Iris pigment epithelial cell (primary cell): ENCODE measurements around the gene RASL12.
"Not testable (repeated sequence)": the region's sequence is repeated elsewhere in the genome, so short reads cannot be mapped to it uniquely, and the experiment has no call there.

Source experiments
- DNase-seq: peaks from one replicate; pipeline ENCODE4 v3.0.0-alpha.2; 2011; ENCODE audit warnings: low read depth

Gene RASL12

GRCh38 chr15:65028338-65028737 lies 39.5 kb downstream of the RASL12 start:
- no peak for DNase-seq

GRCh38 chr15:65027593-65027992 lies 40.2 kb downstream of the RASL12 start:
- DNase-seq, result no peak

- no peak for DNase-seq
Measured at GRCh38 chr15:65026756-65027155, 41.0 kb downstream of the RASL12 start.

- DNase-seq, result no peak
Measured at GRCh38 chr15:65021488-65021887, 46.3 kb downstream of the RASL12 start.

- no peak for DNase-seq
Measured at GRCh38 chr15:65020419-65020818, 47.4 kb downstream of the RASL12 start.

GRCh38 chr15:65011198-65011597 lies 56.6 kb downstream of the RASL12 start:
- DNase-seq, result not testable (repeated sequence)

GRCh38 chr15:65008983-65009382 lies 58.8 kb downstream of the RASL12 start:
- no peak for DNase-seq

- no peak for DNase-seq
Measured at GRCh38 chr15:65006876-65007275, 60.9 kb downstream of the RASL12 start.

GRCh38 chr15:65004993-65005392 lies 62.8 kb downstream of the RASL12 start:
- DNase-seq, result no peak
